ENCODE measurements around the gene HOXA4. TPM values are rescaled to one million over a fixed set of nuclear protein-coding genes. Genes with fewer than 3 reads are reported as not detected.

The HOXA4 gene
- total and polyA plus RNA-seq, 2 of the 4 experiments (the other 2 are of a cell fraction), result 0.36 to 8.0 TPM

- ATAC-seq (ENCODE audit: low read depth) (no peak), DNase-seq (no peak)
- Histone ChIP-seq H4K5ac (ENCODE audit: low read depth, low read length) (no peak overlapping the region), H3K4me1 (ENCODE audit: control insufficient read depth, insufficient read depth, low read length) (no peaks in the 10 kb centered on the region), H2AK9ac (replicated peaks; ENCODE audit: low read depth, low read length, poor library complexity) (no peak overlapping the region), H3K79me1 (ENCODE audit: low read depth in 1 of 2, low read length in 2 of 2) (no peaks in the 10 kb centered on the region), H2BK15ac (ENCODE audit: low read depth, low read length) (no peak overlapping the region), H3K23ac (ENCODE audit: low read depth, low read length) (no peak overlapping the region), H3K27ac (ENCODE audit: insufficient read depth, low read length) (no peak overlapping the region), H4K20me1 (ENCODE audit: insufficient read depth, low read length) (peaks cover 19% of the 10 kb centered on the region; the same call in 1 of the 2 replicates), H4K8ac (ENCODE audit: low read depth in 2 of 2, low read length in 2 of 2) (no peak overlapping the region), H2BK5ac (ENCODE audit: low read depth, low read length, poor library complexity, severe bottlenecking) (no peak overlapping the region), H2AFZ (replicated peaks; ENCODE audit: low read length, poor library complexity) (no peak overlapping the region), H2AK5ac (ENCODE audit: low read depth, low read length) (no peak overlapping the region), H3K4me3 (ENCODE audit: insufficient read depth, low read depth, low read length) (no peak overlapping the region), H3K27me3 (ENCODE audit: control insufficient read depth, insufficient read depth, low read length) (peaks cover 95% of the 10 kb centered on the region), H3K36me3 (ENCODE audit: control insufficient read depth, insufficient read depth, low read length) (no peaks in the 10 kb centered on the region), H3K9me1 (ENCODE audit: insufficient read depth, low read length) (no peaks in the 10 kb centered on the region), H3K4me2 (ENCODE audit: low read depth, low read length) (no peak overlapping the region), H3K9ac (ENCODE audit: low read depth, low read length) (no peak overlapping the region), H3K18ac (ENCODE audit: low read depth, low read length) (no peak overlapping the region), H3K56ac (ENCODE audit: extremely low read depth, insufficient read depth, low read length) (no peak overlapping the region), H3K14ac (replicated peaks; ENCODE audit: low read depth, low read length) (no peak overlapping the region), H3K4ac (ENCODE audit: low read depth, low read length) (no peak overlapping the region), H2BK20ac (ENCODE audit: low read depth, low read length) (no peak overlapping the region), H4K91ac (ENCODE audit: insufficient read depth, low read depth, low read length) (no peak overlapping the region), H2BK120ac (ENCODE audit: low read depth, low read length) (no peak overlapping the region), H3K9me3 (ENCODE audit: control insufficient read depth, insufficient read depth, low read length) (peaks cover 22% of the 10 kb centered on the region)
- WGBS, 2 experiments (ENCODE audit: extremely low coverage in 2 of 2, insufficient read length in 1 of 2), result no CpG with 5 or more reads among the region's 8 CpGs
- no TSS peak for BruUV-seq (replicated peaks)
- TF ChIP-seq USF2 (IDR thresholded peaks at IDR 0.05; ENCODE audit: low read depth, low read length), result no peak
- no peak for TF ChIP-seq NFE2L2 (IDR thresholded peaks at IDR 0.05; ENCODE audit: low read depth, low read length)
- TF ChIP-seq RCOR1 (IDR thresholded peaks at IDR 0.05; ENCODE audit: insufficient replicate concordance, low read length), result no peak
- TF ChIP-seq POLR2A (IDR thresholded peaks at IDR 0.05; ENCODE audit: low read depth, low read length), result no peak
- no peak for TF ChIP-seq RAD21 (IDR thresholded peaks at IDR 0.05; ENCODE audit: low read length)
- no peak for TF ChIP-seq ELK1 (IDR thresholded peaks at IDR 0.05; ENCODE audit: borderline replicate concordance, low read depth, low read length)
- no peak for TF ChIP-seq CTCF (conservative IDR thresholded peaks at IDR 0.05; ENCODE audit: low read depth, low read length)
- TF ChIP-seq MAFK (IDR thresholded peaks at IDR 0.05; ENCODE audit: low read depth, low read length), result no peak
- TF ChIP-seq FOS (IDR thresholded peaks at IDR 0.05; ENCODE audit: low read depth, low read length), result no peak
- no peak for TF ChIP-seq SMC3 (IDR thresholded peaks at IDR 0.05; ENCODE audit: low read depth, low read length)
- no peak for TF ChIP-seq RFX5 (IDR thresholded peaks at IDR 0.05; ENCODE audit: low read depth, low read length)
- TF ChIP-seq CEBPB (IDR thresholded peaks at IDR 0.05; ENCODE audit: low read depth, low read length), result no peak
- in situ Hi-C loops (cut with MboI; ENCODE audit: low sequenced_read_pairs), result no loop called here
- POLR2A ChIA-PET (ENCODE audit: unreplicated experiment), result no interaction called here
- CTCF ChIA-PET, result no interaction called here
- dilution Hi-C loops (cut with HindIII; ENCODE audit: low sequenced_read_pairs, unreplicated experiment), result no loop called here
- intact Hi-C loops (cut with micrococcal nuclease), result no loop called here
These were observed 40.7 kb upstream of the HOXA4 start for GRCh38 chr7:27171325-27171636.

Measured in IMR-90 (cell line).